NCI-H460 (cell line): ENCODE measurements around the gene PIP5K1C. TPM values are rescaled to one million over a fixed set of nuclear protein-coding genes. Genes with fewer than 3 reads are reported as not detected.
A peak's percentile ranks its signal among the peaks of the same experiment; 100 is the strongest.

Experiments used
- DNase-seq: peaks from one replicate; pipeline ENCODE4 v3.0.0-alpha.2; 2016; ENCODE audit warnings: low read depth; ENCODE audit errors: extremely low read depth
- polyA plus RNA-seq: library from polyadenylated mRNA; depleted of rRNA; stranded (reverse); fragments of >200 nt; gene quantifications from 2 replicates; pipeline ENCODE4 v1.2.3, GENCODE V29; 2014; cell fraction: nucleus; rRNA removed
- total RNA-seq: library from RNA; depleted of rRNA; stranded (reverse); fragments of >200 nt; shearing (Covaris generic); gene quantifications from 2 replicates; pipeline ENCODE4 v1.2.3, GENCODE V29; 2014; rRNA removed

The PIP5K1C gene, protein sequence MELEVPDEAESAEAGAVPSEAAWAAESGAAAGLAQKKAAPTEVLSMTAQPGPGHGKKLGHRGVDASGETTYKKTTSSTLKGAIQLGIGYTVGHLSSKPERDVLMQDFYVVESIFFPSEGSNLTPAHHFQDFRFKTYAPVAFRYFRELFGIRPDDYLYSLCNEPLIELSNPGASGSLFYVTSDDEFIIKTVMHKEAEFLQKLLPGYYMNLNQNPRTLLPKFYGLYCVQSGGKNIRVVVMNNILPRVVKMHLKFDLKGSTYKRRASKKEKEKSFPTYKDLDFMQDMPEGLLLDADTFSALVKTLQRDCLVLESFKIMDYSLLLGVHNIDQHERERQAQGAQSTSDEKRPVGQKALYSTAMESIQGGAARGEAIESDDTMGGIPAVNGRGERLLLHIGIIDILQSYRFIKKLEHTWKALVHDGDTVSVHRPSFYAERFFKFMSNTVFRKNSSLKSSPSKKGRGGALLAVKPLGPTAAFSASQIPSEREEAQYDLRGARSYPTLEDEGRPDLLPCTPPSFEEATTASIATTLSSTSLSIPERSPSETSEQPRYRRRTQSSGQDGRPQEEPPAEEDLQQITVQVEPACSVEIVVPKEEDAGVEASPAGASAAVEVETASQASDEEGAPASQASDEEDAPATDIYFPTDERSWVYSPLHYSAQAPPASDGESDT
- 6.2 and 6.8 TPM in 2 replicates for total RNA-seq
- polyA plus RNA-seq, result 4.7 and 5.3 TPM in 2 replicates

DNA sequence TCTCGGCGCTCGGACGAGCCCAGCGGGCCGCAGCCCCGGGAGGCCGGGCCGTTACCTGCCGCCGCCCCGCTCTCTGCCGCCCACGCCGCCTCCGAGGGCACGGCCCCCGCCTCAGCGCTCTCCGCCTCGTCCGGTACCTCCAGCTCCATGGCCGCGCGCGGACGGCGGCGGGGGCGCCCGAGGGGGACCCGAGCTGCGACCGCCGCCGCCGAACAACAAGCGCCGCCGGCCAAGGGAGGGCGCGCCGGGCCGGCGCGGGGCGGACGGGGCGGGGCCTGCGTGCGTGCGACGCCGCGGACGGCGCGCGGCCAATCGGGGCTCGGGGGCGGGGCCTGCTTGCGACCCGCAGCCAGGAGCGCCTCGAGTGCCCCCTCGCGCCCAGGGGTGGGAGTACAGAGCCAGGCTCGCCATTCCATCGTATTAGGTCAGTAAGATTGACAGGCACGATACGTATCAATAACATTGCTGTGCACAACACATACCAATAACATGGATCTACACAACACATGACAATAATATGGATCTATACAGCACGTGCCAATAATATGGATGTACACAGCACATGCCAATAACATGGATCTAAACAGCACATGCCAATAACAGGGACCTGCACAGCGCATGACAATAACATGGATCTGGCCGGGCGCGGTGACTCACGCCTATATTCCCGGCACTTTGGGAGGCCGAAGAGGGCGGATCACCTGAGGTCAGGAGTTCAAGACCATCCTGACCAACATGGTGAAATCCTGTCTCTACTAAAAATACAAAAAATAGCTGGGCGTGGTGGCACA, at the start of gene PIP5K1C:
TSS of gene PIP5K1C (minus strand) at position 227 of the 791 bp plus-strand sequence. CDS start at position 149, 78 bp downstream.
- peak; percentile 77 for DNase-seq

DNA sequence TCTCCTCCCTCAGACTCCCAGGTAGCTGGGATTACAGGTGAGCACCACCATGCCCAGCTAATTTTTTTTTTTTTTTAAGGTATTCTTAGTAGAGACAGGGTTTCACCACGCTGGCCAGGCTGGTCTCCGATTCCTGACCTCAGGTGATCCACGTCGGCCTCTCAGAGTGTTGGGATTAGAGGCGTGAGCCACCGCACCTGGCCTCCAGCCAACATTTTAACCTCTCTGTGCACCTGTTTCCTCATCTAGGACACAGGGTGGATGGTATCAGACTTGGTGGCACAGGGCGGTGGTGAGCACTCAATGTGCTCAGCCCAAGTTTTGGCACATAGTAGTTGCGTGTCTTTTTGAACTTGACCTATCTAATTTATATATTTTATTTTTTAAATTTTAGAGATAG, 48.7 kb upstream of the PIP5K1C start:
- no peak for DNase-seq

DNA sequence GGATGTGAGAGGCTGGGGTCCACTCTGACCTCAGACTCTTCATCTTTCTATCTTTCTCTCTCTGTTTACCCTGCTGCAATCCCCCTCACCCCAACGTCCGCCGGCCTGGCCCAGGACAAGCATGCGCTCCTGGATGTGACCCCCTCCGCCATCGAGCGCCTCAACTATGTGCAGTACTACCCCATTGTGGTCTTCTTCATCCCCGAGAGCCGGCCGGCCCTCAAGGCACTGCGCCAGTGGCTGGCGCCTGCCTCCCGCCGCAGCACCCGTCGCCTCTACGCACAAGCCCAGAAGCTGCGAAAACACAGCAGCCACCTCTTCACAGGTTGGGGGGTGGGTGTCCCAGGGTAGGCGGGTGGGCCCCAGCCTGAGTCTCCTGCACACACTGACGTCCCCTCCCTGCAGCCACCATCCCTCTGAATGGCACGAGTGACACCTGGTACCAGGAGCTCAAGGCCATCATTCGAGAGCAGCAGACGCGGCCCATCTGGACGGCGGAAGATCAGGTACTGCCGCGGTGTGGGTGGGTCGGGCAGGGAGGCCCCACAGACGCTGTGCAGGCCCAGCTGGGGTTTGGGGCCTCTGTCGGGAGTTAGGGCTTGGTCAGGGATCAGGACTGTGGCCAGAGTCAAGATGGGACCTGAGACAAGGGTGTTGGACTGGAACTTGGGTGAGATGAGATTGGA, 46.2 kb upstream of the PIP5K1C start:
- no peak for DNase-seq

DNA sequence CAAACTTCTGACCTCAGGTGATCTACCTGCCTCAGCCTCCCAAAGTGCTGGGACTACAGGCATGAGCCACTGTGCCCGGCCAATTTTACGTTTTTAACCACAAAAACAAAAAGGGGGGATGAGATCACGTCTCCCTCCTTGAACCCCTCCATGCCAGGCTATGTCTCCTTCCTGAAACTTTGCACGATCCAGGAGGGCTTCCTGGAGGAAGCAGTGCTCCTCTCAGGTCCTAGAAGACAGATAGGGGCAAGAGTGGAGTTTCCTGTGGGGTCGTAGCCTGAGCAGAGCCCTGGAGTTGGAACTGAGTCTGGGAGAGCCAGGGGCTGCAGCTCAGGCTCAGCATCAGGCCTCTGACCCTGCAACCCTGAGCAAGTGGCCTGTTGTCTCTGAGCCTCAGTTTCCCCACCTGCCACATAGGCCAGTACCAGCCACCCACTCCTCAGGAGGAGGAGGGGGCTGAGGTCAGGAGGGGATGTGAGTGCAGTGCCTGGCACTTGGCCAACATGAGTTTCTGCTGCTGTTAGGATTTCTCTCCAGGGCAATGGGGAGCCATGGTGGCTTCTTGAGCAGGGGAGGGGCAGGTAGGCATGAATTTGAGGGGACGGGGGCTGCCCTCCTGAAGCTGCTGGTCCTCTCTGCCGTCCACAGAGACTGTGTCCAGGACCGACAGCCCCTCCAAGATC, 45.2 kb upstream of the PIP5K1C start:
- DNase-seq, result no peak

GRCh38 chr19:3743486-3743885, 43.2 kb upstream of the PIP5K1C start:
- no peak for DNase-seq

GRCh38 chr19:3740431-3740830, 40.2 kb upstream of the PIP5K1C start:
- no peak for DNase-seq

GRCh38 chr19:3738477-3739220, 38.4 kb upstream of the PIP5K1C start:
- DNase-seq, result no peak

DNA sequence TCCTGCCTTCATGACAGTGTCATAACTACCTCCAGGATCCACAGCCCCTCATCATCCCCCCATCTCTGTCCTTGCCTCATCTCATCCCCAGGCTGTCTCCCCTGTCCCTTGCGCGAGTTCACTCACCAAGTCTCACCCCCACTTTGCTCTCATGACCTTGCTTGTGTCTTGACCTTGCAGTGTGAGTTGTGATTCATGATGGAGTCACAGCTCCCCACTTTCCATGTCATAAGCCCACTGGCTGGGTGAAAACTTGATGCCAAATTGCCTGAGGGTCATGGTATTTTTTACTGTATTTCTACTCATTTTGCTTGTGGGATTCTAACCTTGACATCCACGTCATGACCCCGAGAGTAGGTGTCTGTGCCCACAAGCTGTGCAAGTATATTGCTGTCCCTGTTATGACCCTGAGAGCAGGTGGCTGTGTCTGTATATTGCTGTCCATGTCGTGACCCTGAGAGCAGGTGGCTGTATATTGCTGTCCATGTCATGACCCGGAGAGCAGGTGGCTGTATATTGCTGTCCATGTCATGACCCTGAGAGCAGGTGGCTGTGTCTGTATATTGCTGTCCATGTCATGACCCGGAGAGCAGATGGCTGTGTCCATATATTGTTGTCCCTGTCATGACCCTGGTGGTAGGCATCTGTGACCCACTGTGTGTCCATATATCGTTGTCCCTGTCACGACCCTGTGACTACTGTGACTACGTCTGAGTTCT, 37.4 kb upstream of the PIP5K1C start:
- DNase-seq, result no peak

- no peak for DNase-seq
Observed at GRCh38 chr19:3736106-3736724, 35.9 kb upstream of the PIP5K1C start.

DNA sequence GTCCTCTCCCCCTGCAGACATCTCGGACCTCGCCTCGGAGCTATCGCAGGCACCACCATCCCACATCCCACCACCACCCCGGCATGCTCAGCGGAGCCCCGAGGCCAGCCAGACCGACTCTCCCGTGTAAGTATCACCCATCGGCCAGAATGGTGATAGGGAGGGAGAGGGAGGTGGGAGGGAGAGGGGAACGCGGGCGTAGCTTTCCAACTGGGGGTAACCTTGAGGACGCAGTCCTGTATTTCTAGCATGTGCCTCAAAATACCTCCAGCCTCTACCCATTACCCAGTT, 34.0 kb upstream of the PIP5K1C start:
- DNase-seq, result no peak

DNA sequence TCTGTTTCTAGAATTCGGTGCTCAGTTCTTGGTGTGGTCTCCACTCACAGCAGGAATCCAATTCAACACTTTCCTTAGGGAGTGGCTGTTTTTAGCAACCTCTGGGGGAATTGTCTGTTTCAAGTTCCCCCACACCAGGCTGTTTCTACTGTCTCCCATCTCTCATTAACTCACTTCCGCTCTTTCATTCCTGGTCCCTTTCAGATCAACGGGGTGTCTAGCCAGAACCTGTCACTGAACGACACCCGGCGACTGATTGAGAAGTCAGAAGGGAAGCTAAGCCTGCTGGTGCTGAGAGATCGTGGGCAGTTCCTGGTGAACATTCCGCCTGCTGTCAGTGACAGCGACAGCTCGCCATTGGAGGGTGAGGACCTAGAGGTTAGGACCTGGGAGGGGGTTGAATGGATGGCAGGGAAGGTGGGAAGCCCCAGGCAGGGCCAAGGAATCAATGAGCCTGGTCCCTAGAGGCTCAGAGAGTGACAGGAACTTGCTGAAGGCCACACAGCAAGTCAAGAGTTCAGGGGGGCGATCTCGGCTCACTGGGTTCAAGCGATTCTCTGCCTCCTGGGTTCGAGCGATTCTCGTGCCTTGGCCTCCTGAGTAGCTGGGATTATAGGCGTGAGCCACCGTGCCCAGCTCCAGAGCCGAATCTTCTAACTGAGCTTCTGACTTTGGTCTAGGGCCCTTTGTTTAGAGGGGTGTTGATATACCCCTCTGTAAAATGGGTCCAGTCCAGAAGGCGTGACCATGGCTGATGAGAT, 33.5 kb upstream of the PIP5K1C start:
- DNase-seq, result no peak

GRCh38 chr19:3732108-3732507, 31.8 kb upstream of the PIP5K1C start:
- DNase-seq, result no peak

- no peak for DNase-seq
Observed at GRCh38 chr19:3730457-3730958, 30.2 kb upstream of the PIP5K1C start.

DNA sequence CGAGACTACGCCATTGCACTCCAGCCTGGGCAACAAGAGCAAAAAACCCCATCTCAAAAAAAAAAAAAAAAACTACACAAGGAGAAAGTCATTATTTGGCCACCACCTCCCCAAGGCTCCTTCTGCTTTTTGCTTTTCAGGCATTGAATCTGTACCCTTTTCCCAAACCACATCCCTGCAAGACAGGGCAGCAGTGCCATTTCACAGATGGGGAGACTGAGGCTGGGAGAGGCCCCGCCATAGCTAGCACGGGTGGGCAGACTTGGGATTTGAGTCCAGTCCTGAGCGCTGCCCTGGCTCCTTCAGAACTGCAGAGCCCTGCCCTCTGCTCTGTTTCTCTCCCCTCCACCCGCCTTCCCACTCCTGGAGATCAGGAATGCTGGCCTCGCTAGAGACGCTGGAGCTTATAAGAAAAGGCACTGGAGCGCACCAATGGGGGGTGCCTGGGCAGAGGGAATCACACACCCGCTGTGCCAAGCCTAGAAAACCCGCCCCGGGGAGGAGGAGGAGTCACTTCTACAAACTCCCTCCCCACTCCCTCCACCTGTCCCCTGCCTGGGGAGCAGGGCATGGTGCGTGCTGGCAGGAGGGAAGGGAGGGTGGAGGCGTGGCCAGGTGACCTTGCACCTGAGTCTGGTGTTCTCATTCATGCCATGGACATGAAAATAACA, 25.5 kb upstream of the PIP5K1C start:
- DNase-seq, result no peak

DNA sequence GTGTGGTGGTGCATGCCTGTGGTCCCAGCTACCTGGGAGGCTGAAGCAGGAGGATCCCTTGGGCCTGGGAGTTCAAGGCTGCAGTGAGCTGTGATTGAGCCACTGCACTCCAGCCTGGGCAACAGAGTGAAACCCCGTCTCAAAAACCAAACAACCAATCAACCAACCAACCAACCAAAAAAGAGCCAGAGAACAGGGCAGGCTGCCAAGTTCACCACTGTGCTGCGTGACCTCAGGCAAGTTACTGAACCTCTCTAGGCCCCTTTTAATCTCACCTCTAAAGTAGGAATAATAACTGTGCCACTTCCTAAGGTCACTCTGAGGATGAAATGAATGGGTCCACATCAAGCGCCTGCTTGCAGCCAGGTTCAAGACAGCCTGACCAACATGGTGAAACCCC, 24.9 kb upstream of the PIP5K1C start:
- DNase-seq, result no peak

DNA sequence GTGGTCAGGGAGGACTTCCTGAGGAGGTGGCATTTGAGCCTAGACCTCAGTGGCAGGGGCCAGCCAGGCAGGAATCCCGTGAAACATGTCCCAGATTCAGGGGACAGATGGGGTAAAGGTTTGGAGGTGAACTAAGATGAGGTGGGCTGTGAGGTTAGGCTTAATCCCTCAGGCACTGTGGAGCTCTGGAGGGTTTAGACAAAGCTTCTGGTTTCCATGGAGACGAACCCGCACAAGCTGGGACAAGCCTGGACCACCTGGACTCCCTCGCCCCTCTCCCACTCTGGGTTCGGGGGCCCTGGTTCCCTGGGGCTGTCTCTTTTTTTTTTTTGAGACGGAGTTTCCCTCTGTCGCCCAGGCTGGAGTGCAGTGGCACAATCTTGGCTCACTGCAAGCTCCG, 23.6 kb upstream of the PIP5K1C start:
- no peak for DNase-seq

- no peak for DNase-seq
Observed at GRCh38 chr19:3723110-3723488, 22.8 kb upstream of the PIP5K1C start.
